Activated naive CD8-positive, alpha-beta T cell treated with anti-CD3 and anti-CD28 coated beads for 36 hours (primary cell): Measurements from ENCODE around the gene TAAR9. TPM values are rescaled to one million over a fixed set of nuclear protein-coding genes. Genes with fewer than 3 reads are reported as not detected.
"Not testable (repeated sequence)": the region's sequence is repeated elsewhere in the genome, so short reads cannot be mapped to it uniquely, and the experiment has no call there.

Experiments used
- DNase-seq: peaks from one replicate; pipeline ENCODE4 v3.0.0; 2021
- H3K27ac Mint-ChIP-seq: one replicate; pipeline ENCODE4 v1.8.0; 2022; ENCODE audit warnings: mild to moderate bottlenecking, moderate library complexity, mixed read lengths
- H3K27me3 Mint-ChIP-seq: one replicate; pipeline ENCODE4 v1.8.0; 2022; ENCODE audit warnings: mild to moderate bottlenecking, mixed read lengths
- H3K36me3 Mint-ChIP-seq: one replicate; pipeline ENCODE4 v1.8.0; 2021; ENCODE audit warnings: mild to moderate bottlenecking, mixed read lengths
- H3K4me1 Mint-ChIP-seq: one replicate; pipeline ENCODE4 v1.8.0; 2021; ENCODE audit warnings: mixed read lengths
- H3K4me3 Mint-ChIP-seq: one replicate; pipeline ENCODE4 v1.8.0; 2022; ENCODE audit warnings: mild to moderate bottlenecking, moderate library complexity, mixed read lengths
- H3K9me3 Mint-ChIP-seq: one replicate; pipeline ENCODE4 v1.8.0; 2022; ENCODE audit warnings: mixed read lengths
- total RNA-seq, 2 experiments: library from RNA; stranded (reverse); gene quantifications; one replicate each; pipeline ENCODE4 v1.2.3, GENCODE V29; 2021

Gene TAAR9
- total RNA-seq, 2 experiments from 2014 or later: not detected

DNA sequence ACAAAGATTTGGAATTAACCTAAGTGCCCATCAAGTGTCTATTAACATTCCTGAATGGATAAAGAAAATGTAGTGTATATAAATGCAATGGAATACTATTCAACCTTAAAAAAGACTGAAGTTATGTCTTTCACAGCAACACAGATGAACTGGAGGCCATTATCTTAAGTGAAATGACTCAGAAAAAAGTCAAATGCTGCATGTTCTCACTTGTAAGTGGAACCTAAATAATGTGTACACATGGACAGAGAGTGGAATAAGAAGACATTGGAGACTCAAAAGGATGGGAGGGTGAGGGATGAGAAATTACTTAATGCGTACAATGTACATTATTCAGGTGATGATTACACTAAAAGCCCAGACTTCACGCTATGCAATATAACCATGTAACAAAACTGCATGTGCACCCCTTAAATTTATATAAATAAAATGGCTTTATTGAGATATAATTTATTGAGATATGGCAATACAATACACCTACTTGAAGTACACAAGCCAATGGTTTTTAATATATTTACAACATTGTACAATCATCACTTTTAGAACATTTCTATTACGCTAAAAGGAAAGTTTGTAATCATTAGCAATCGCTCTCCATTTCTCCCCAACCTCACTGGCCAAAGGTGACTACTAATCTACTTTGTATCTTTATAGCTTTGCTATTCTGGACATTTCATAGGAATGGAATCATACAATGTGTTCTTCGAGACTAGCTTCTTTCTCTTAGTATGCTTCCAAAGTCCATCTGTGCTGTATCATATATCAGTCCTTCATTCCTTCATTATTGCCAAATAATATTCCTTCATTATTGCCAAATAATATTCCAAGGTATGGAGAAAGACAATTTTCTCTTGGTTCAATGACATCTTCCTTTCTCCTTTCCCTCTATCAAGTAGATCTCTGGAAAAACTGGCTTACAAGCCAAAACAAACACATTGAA lies 30.9 kb upstream of the TAAR9 start:
- no peak overlapping the region for H3K27ac Mint-ChIP-seq
- no peaks in the 10 kb centered on the region for H3K9me3 Mint-ChIP-seq
- DNase-seq: no peak
- peaks cover 12% of the 10 kb centered on the region for H3K36me3 Mint-ChIP-seq
- H3K27me3 Mint-ChIP-seq: no peaks in the 10 kb centered on the region
- H3K4me1 Mint-ChIP-seq: peaks cover 37% of the 10 kb centered on the region
- H3K4me3 Mint-ChIP-seq: no peak overlapping the region

DNA sequence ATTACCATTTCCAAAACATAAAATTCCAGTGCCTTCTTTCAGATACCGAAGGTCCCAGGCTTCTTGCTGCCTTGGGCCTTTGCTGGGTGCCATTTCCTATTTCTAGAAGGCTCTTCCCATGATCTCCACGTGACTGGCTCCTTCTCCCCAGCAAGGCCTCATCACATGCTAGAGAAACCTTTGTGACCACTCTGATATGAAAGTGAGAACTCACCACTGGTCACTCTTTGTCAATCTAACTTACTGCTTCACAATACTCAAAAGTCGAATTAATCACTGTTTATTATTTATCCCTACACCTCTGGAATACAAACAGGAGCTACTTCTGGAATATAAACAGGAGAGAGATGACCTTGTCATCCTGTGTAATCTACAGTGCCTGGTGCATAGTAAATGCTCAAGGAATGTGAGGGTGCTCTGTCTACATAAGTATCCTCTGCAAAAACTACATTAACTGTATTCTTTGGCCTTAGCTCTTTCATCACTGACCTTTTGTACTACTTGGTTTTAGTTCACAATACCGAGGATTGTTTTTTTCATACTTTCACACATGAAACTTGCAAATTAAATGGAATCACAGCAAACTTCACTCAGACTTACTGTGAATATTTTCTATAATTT lies 26.8 kb upstream of the TAAR9 start:
- DNase-seq: no peak
- Mint-ChIP-seq H3K27ac (no peak overlapping the region), H3K4me1 (peaks cover 37% of the 10 kb centered on the region), H3K36me3 (peaks cover 12% of the 10 kb centered on the region), H3K4me3 (peak overlapping the region; percentile 97), H3K9me3 (no peaks in the 10 kb centered on the region), H3K27me3 (peaks cover 5% of the 10 kb centered on the region)

DNA sequence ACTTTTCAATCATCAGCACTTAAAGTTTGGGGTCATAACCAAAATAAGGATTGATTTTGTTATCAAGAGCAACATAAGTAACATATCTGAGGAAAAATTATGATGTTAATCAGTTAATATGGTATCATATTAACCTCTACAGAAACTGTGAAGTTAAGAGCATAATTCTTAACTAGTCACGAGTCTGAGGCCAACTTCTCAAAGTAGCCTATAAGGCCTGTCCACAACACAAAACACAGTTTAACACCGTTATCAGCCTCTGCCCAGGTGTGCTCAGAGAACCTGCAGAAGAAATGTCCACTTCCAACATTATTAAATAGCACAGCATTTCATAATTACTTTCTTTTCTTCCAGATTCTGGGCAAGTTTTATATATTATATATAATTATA lies 26.3 kb upstream of the TAAR9 start:
- no peak overlapping the region for H3K27ac Mint-ChIP-seq
- H3K9me3 Mint-ChIP-seq: no peaks in the 10 kb centered on the region
- H3K4me1 Mint-ChIP-seq: peaks cover 32% of the 10 kb centered on the region
- peaks cover 6% of the 10 kb centered on the region for H3K27me3 Mint-ChIP-seq
- peak overlapping the region; percentile 97 for H3K4me3 Mint-ChIP-seq
- no peak for DNase-seq
- H3K36me3 Mint-ChIP-seq: peaks cover 12% of the 10 kb centered on the region

DNA sequence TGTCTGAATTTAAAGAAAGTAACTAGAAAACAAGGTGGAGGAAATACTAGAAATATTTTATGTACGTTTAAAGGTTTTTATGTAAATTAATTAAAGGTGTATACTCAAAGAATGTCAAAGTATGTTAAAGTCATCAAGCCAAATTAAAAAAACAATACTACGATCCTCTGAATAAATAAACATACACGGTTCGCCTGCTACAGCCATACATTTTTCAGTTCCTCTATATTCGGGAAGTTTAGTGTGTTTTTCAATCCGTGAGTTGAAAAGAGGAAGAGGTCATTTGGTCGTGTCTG lies 25.8 kb upstream of the TAAR9 start:
- H3K27me3 Mint-ChIP-seq: peaks cover 6% of the 10 kb centered on the region
- H3K27ac Mint-ChIP-seq: peak overlapping the region; percentile 47
- no peaks in the 10 kb centered on the region for H3K9me3 Mint-ChIP-seq
- peaks cover 32% of the 10 kb centered on the region for H3K4me1 Mint-ChIP-seq
- peak overlapping the region; percentile 97 for H3K4me3 Mint-ChIP-seq
- peaks cover 12% of the 10 kb centered on the region for H3K36me3 Mint-ChIP-seq
- no peak for DNase-seq

DNA sequence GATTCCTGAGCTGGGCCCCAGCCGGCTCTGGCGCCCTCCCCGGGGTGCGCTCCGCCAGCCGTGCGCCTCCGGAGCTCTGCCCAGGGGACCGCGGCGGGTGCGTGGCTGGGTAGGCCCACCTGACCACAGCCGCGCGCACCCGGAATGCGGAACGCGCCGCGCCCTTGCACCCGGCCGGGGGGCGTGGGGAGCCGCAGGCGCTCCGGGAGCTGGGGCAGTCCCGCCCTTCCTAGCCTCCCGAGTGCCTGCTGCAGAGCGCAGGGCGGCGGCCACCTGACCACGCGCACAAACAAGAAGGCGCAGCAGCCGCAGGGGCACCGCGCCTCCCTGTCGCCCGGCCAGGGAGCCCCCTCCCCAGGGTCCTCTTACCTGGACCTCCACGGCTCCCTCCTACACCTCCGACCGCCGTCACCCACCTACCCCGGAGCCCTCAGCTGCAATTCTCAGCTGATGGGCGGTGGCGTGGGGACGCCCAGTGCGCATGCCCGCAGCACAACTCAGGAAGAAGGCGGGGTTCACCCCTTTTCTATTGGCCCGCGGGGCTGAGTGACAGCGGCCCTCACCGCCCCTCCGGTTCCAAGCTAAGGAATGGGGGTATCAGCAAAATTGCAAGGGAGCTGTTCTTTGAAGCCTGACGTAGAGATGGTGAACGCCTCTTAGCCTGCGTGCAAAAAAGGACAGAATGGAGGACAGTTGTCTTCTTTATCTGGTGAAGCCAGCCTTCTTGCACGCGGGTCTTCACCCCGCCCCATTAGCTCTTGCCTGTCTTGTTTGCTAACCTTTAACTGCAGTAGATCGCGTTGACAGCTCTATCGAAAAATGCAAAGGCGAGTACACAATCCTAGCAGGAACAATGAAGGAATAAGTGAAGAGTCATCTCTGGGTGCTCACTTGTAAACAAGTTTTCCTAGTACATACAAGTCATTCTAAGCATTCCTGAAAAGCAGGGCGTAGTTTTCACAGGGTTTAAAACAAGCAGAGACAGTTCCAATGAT lies 25.1 kb upstream of the TAAR9 start, which contains the start of gene STX7:
Gene STX7, minus strand, starts transcription at position 479 of the 995 bp plus-strand sequence. CDS start 9,586 bp downstream, outside the sequence.
- Mint-ChIP-seq H3K4me1 (peaks cover 27% of the 10 kb centered on the region), H3K4me3 (peak within 1 kb of the TSS; percentile 97), H3K36me3 (peaks cover 5% of the 10 kb centered on the region), H3K9me3 (no peaks in the 10 kb centered on the region), H3K27me3 (peaks cover 6% of the 10 kb centered on the region), H3K27ac (peak within 1 kb of the TSS; percentile 85)
- peak; percentile 87 for DNase-seq

DNA sequence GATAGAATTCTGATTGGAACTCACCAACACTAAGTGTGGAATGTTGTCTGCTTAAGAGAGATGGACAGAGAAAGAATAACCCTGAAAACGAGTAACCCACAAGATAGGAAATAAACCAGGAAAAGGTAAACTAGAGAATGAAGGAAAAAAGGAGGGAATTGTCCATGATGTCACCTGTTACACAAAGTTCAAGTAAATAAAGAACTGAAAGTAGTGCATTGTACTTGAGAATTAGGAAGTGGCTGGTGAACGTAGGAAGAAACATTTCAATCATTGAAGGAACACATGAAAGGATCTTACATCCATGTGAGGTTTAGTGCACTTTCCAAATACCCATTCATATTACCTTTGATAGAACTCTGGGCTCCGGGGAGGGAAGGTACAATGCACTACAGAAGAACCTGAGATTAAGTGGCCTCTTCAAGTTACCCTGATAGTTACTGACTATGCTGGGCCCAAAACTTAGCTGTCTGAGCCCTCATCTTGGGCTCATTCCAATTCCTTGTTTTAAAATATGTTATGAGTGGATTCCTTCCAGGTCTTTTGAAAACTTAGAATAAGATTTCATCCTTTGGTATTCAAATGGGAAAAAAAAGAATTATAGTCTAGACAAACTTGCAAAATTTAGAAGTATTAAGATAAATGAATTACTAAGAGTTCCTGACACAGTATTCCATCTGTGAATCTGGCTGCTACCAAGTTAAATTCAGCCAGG lies 24.1 kb upstream of the TAAR9 start:
- H3K4me1 Mint-ChIP-seq: peaks cover 23% of the 10 kb centered on the region
- peak overlapping the region; percentile 97 for H3K4me3 Mint-ChIP-seq
- no peak for DNase-seq
- H3K27me3 Mint-ChIP-seq: peaks cover 6% of the 10 kb centered on the region
- no peak overlapping the region for H3K27ac Mint-ChIP-seq
- no peaks in the 10 kb centered on the region for H3K36me3 Mint-ChIP-seq
- H3K9me3 Mint-ChIP-seq: no peaks in the 10 kb centered on the region

DNA sequence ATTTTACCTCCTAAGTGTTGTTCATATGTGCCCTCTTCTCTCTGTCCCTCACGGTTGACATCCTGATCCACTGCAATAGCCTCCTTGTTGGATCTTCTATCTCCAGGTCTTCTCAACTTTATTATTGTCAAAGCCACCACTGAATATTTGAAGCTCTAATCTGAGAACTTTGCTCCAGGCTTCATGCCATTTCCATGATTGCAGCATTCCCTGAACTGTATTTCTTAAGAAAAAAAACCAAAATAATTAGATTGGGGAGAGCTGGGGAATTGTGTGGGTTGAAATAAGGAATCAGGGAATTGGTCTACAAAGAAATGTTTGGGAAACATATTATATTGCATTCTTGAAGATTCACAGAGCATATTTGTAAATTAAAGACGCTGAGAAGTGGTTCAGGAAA lies 22.7 kb upstream of the TAAR9 start:
- Mint-ChIP-seq H3K27me3 (peaks cover 6% of the 10 kb centered on the region), H3K4me3 (no peak overlapping the region)

DNA sequence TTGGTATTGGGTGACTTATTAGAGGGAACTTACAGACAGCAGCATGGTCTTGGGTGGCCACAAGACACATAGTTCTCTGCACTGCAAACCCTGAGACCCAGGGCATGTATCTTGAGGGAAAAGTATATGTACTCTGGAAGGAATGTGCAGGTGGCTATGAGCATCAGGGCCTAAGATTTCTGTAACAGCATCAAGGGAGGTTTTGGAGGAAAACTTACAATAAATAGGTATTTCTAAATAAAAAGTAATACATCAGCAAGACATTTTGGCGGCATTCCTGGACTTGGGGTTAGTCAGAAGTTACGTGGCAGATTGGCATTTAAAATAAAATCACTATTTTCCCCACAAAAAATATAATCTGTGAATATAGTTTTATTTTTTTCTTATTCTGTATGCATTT lies 17.1 kb upstream of the TAAR9 start:
- no peaks in the 10 kb centered on the region for H3K9me3 Mint-ChIP-seq
- no peak overlapping the region for H3K4me3 Mint-ChIP-seq
- no peaks in the 10 kb centered on the region for H3K4me1 Mint-ChIP-seq
- no peak for DNase-seq
- peaks cover 36% of the 10 kb centered on the region for H3K27me3 Mint-ChIP-seq
- no peak overlapping the region for H3K27ac Mint-ChIP-seq
- H3K36me3 Mint-ChIP-seq: no peaks in the 10 kb centered on the region

More for the DNA sequence above, 22.7 kb upstream of the TAAR9 start:
- Mint-ChIP-seq H3K4me1 (peaks cover 23% of the 10 kb centered on the region), H3K9me3 (no peaks in the 10 kb centered on the region), H3K36me3 (no peaks in the 10 kb centered on the region), H3K27ac (no peak overlapping the region)
- no peak for DNase-seq

DNA sequence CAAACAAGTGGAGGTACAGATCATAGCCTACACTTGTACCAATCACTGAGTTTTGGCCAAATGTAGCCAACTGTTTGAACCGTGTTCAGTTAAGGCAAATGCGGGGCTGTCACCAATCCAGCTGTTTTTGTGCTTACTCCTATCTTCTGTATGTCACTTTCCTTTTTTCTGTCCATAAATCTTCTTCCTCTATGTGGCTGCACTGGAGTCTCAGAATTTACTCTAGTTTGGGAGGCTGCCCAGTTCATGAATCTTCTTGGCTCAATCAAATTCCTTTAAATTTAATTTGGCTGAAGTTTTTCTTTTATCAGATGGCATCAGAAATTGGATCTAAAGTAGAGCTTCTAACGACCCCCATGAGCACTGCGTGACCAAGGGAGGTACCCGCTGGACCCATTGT lies 13.4 kb upstream of the TAAR9 start:
- Mint-ChIP-seq H3K36me3 (no peaks in the 10 kb centered on the region), H3K27ac (no peak overlapping the region), H3K4me1 (no peaks in the 10 kb centered on the region), H3K4me3 (no peak overlapping the region), H3K9me3 (no peaks in the 10 kb centered on the region), H3K27me3 (peaks cover 50% of the 10 kb centered on the region)
- no peak for DNase-seq

DNA sequence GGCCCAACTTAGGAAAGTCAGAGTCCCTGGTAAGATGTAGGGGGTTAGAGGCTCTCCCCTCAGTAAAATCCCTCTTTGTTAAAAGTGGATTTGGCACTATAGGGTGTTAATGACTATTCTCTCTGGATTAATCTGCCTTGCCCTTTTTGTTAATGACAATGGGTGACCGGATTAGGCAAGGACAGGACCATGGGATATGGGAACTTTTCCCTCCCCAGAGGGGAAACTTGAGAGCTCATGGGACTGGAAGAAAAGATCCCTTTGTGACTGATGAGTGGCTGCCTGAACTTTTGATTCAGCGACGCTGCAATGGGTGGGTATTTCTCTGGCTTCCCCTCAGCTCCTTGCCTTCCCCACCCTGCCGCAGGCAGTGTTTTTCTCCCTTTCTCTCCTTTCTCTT lies 12.2 kb upstream of the TAAR9 start:
- Mint-ChIP-seq H3K27ac (no peak overlapping the region), H3K36me3 (no peaks in the 10 kb centered on the region), H3K4me1 (peaks cover 1% of the 10 kb centered on the region), H3K9me3 (no peaks in the 10 kb centered on the region), H3K27me3 (peaks cover 48% of the 10 kb centered on the region), H3K4me3 (no peak overlapping the region)
- DNase-seq: no peak

DNA sequence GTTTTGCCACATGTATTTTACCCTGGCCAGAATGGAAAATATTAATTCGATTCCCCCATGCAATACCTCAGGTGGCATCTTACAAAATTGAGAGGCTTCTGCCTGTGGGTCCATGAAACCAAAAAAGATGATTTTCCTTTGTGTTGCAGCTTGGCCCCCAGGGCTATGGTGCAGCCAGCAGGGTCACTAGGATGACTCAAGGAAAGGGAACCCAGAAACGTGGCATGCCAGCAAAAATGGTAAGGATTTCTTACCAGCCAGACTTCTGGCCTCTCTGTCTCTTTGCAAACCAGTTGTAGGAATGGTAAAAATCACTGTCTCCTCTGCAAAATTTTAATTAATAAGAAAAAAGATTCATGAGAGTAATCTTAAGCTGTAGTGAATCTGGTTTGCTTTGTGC lies 11.6 kb upstream of the TAAR9 start:
- DNase-seq: no peak

DNA sequence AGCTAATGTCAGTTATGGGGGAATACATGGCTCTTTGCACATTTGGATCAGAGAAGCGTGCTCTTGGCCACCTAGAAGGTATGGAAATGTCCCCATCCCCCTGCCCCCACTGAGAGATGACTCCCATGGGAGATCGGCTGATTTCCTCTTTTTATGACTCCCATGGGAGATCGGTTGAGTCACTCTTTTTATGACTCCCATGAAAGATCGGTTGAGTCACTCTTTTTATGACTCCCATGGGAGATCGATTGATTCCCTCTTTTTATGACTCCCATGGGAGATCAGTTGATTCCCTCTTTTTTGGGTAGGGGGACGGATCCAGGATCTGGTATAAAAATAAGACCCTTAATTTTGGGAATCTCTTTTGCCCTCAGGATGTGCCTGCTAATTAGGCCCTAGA lies 10.3 kb upstream of the TAAR9 start:
- no peak overlapping the region for H3K4me3 Mint-ChIP-seq
- no peak for DNase-seq
- H3K27me3 Mint-ChIP-seq: peaks cover 41% of the 10 kb centered on the region
- H3K4me1 Mint-ChIP-seq: peaks cover 1% of the 10 kb centered on the region
- H3K9me3 Mint-ChIP-seq: no peaks in the 10 kb centered on the region
- H3K36me3 Mint-ChIP-seq: no peaks in the 10 kb centered on the region
- H3K27ac Mint-ChIP-seq: no peak overlapping the region

More for the DNA sequence above, 11.6 kb upstream of the TAAR9 start:
- Mint-ChIP-seq H3K4me3 (no peak overlapping the region), H3K27ac (no peak overlapping the region), H3K36me3 (no peaks in the 10 kb centered on the region), H3K9me3 (no peaks in the 10 kb centered on the region), H3K27me3 (peaks cover 43% of the 10 kb centered on the region), H3K4me1 (peaks cover 1% of the 10 kb centered on the region)

DNA sequence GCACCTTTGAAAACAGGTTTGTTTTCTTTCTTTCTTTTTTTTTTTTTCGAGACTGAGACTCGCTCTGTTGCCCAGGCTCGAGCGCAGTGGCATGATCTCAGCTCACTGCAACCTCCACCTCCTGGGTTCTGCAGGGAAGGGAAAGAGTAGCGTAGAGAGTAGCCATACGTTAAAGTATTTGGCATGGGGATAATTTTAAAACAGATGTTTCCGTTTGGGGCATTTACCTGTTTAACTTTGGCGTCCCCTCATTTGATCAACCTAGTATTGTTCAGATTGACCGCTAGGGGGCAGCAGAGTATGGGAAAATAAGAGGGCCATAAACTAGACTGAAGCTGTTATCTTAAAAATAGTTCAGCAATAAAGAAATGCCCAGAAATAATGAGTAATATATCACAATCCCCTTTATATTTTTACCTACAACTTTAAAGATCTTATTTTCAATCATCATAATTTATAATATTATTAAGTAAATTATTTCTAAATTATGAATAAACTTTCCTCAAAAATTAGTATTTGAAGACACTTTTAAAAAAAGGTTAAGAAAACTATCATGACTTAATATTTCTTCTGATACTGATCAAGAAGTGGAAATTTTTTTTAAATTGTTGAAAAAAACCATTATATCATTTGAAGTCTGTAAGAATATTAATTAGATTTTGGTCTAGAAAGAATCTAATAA lies 7.6 kb upstream of the TAAR9 start:
- Mint-ChIP-seq H3K27ac (no peak overlapping the region), H3K9me3 (peaks cover 2% of the 10 kb centered on the region), H3K36me3 (peaks cover 1% of the 10 kb centered on the region), H3K4me1 (peaks cover 1% of the 10 kb centered on the region), H3K27me3 (peaks cover 18% of the 10 kb centered on the region), H3K4me3 (peak overlapping the region; percentile 38)
- peak; percentile 41 for DNase-seq

DNA sequence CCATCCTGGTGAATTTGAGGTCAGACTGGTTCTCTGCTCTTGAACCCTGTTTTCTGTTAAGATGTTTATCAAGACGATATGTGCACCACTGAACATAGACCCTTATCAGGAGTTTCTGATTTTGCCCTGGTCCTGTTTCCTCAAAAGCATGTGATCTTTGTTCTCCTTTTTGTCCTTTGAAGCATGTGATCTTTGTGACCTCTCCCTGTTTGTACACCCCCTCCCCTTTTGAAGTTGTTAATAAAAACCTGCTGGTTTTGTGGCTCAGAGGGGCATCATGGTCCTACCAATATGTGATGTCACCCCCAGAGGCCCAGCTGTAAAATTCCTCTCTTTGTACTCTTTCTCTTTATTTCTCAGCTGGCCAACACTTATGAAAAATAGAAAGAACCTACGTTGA lies 3.5 kb upstream of the TAAR9 start:
- H3K36me3 Mint-ChIP-seq, H3K9me3 Mint-ChIP-seq, DNase-seq, H3K4me3 Mint-ChIP-seq, H3K27ac Mint-ChIP-seq, H3K4me1 Mint-ChIP-seq: not testable (repeated sequence)
- H3K27me3 Mint-ChIP-seq: peaks cover 13% of the 10 kb centered on the region
